ENCODE results near the gene INSRR. TPM values are rescaled to one million over a fixed set of nuclear protein-coding genes. Genes with fewer than 3 reads are reported as not detected.

INSRR gene
- total RNA-seq (2014; rRNA removed; shearing (Covaris generic); ENCODE audit: low replicate concordance) = not detected in 2 replicates

DNA sequence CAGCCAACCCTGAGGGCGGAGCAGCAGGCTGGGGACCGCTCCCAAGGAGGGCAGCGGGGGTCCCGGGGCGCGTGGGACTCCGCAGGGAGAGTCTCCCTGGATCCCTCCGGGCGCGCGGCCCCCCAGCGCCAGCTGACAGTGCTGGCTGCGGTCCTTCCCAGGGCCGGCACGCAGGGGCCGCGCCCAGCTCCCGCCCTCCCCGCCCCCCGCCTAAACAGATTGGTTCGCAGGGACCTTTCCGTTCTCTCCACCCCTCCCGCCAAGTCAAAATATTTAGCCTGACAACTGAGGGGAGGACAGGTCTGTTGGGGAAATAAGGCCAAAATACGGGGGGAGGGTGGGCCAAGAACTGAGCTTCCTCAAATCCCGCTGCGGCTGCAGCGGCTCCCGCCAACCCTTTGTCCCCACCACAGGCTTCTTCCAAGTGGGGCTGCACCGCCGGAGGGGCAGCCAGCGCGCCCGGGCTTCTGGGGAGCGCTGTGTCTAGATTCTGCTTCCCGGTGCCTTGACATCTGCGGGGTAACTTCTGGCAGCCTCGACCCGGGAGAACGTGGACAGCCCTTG lies at the start of gene INSRR:
Gene INSRR, minus strand, starts transcription at position 159 of the 564 bp plus-strand sequence. CDS start 496 bp downstream, outside the sequence.
- DNase-seq = no peak
- Histone ChIP-seq H3K9ac (ENCODE audit: low read length) (no peak within 1 kb of the TSS), H3K36me3 (ENCODE audit: insufficient read depth, low read length) (no peaks in the 10 kb centered on the region), H2AFZ (ENCODE audit: low read length) (no peak within 1 kb of the TSS), H3K9me3 (ENCODE audit: low read length) (no peaks in the 10 kb centered on the region), H3K4me3 (ENCODE audit: low read length) (no peak within 1 kb of the TSS), H3K9me2 (replicated peaks; ENCODE audit: insufficient read depth, low read length) (no peaks in the 10 kb centered on the region), H3K27ac (ENCODE audit: low read length) (no peak within 1 kb of the TSS), H3K4me2 (ENCODE audit: low read depth, low read length, poor library complexity, severe bottlenecking) (no peak within 1 kb of the TSS), H3K79me2 (ENCODE audit: low read length) (no peaks in the 10 kb centered on the region), H3K27me3 (ENCODE audit: low read length) (no peaks in the 10 kb centered on the region), H3K4me1 (ENCODE audit: low read length) (no peaks in the 10 kb centered on the region), H4K20me1 (ENCODE audit: insufficient read depth, low read depth, low read length) (no peaks in the 10 kb centered on the region)

DNA sequence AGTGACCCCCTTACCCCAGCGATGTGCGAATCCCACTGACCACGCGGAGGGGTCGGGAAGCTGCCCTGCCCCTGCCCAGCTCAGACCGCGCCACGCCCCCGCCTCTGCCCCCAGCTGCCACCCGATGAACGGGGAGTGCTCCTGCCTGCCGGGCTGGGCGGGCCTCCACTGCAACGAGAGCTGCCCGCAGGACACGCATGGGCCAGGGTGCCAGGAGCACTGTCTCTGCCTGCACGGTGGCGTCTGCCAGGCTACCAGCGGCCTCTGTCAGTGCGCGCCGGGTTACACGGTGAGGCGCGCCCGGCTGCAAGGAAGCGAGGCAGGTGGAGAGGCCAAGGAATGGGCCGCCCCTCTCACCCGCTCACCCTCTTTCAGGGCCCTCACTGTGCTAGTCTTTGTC lies 49.6 kb upstream of the INSRR start:
- H3K27me3 ChIP-seq (ENCODE audit: low read length) = no peaks in the 10 kb centered on the region
- H4K20me1 ChIP-seq (ENCODE audit: insufficient read depth, low read depth, low read length) = no peaks in the 10 kb centered on the region
- no peak overlapping the region for H2AFZ ChIP-seq (ENCODE audit: low read length)
- H3K79me2 ChIP-seq (ENCODE audit: low read length) = no peaks in the 10 kb centered on the region
- H3K9ac ChIP-seq (ENCODE audit: low read length) = no peak overlapping the region
- no peaks in the 10 kb centered on the region for H3K36me3 ChIP-seq (ENCODE audit: insufficient read depth, low read length)
- H3K4me1 ChIP-seq (ENCODE audit: low read length) = peaks cover 9% of the 10 kb centered on the region
- no peaks in the 10 kb centered on the region for H3K9me2 ChIP-seq (replicated peaks; ENCODE audit: insufficient read depth, low read length)
- no peak for DNase-seq
- no peak overlapping the region for H3K4me3 ChIP-seq (ENCODE audit: low read length)
- H3K9me3 ChIP-seq (ENCODE audit: low read length) = no peaks in the 10 kb centered on the region
- no peak overlapping the region for H3K27ac ChIP-seq (ENCODE audit: low read length)
- no peak overlapping the region for H3K4me2 ChIP-seq (ENCODE audit: low read depth, low read length, poor library complexity, severe bottlenecking)

DNA sequence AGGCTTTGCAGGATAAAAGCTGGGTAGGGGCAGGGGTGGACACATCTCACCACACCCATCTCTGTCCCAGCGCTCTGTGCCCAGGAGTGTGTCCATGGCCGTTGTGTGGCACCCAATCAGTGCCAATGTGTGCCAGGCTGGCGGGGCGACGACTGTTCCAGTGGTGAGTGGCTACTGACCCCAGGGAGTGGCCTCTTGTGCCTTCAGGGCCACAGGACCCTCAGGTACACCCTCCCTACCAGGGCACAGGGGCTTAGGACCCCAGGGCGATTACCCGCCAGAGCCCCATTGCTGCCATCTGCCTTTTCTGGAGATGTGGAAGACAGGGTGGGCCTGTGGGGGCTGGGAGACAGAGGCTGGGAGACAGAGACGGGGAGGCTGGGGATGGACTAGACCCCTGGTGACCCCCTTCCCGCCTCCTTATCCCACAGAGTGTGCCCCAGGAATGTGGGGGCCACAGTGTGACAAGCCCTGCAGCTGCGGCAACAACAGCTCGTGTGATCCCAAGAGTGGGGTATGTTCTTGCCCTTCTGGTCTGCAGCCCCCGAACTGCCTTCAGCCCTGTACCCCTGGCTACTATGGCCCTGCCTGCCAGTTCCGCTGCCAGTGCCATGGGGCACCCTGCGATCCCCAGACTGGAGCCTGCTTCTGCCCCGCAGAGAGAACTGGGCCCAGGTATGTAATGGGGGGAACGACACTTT lies 47.4 kb upstream of the INSRR start:
- DNase-seq = no peak
- Histone ChIP-seq H3K79me2 (ENCODE audit: low read length) (no peaks in the 10 kb centered on the region), H3K4me3 (ENCODE audit: low read length) (no peak overlapping the region), H3K9me3 (ENCODE audit: low read length) (no peaks in the 10 kb centered on the region), H3K9me2 (replicated peaks; ENCODE audit: insufficient read depth, low read length) (no peaks in the 10 kb centered on the region), H3K4me2 (ENCODE audit: low read depth, low read length, poor library complexity, severe bottlenecking) (no peak overlapping the region), H4K20me1 (ENCODE audit: insufficient read depth, low read depth, low read length) (no peaks in the 10 kb centered on the region), H2AFZ (ENCODE audit: low read length) (0 out of 2 replicates have a peak overlapping the region, but pooled peaks have one; percentile 95), H3K27ac (ENCODE audit: low read length) (no peak overlapping the region), H3K36me3 (ENCODE audit: insufficient read depth, low read length) (no peaks in the 10 kb centered on the region), H3K27me3 (ENCODE audit: low read length) (no peaks in the 10 kb centered on the region), H3K9ac (ENCODE audit: low read length) (no peak overlapping the region), H3K4me1 (ENCODE audit: low read length) (peaks cover 9% of the 10 kb centered on the region)

GRCh38 chr1:156905651-156906050 lies 46.7 kb upstream of the INSRR start:
- H4K20me1 ChIP-seq (ENCODE audit: insufficient read depth, low read depth, low read length) = no peaks in the 10 kb centered on the region
- H3K9me3 ChIP-seq (ENCODE audit: low read length) = no peaks in the 10 kb centered on the region
- no peaks in the 10 kb centered on the region for H3K27me3 ChIP-seq (ENCODE audit: low read length)
- H3K9ac ChIP-seq (ENCODE audit: low read length) = no peak overlapping the region
- H3K4me1 ChIP-seq (ENCODE audit: low read length) = peaks cover 9% of the 10 kb centered on the region
- no peak for DNase-seq
- H3K9me2 ChIP-seq (replicated peaks; ENCODE audit: insufficient read depth, low read length) = no peaks in the 10 kb centered on the region
- no peak overlapping the region for H3K27ac ChIP-seq (ENCODE audit: low read length)
- H3K79me2 ChIP-seq (ENCODE audit: low read length) = no peaks in the 10 kb centered on the region
- no peak overlapping the region for H3K4me3 ChIP-seq (ENCODE audit: low read length)
- H2AFZ ChIP-seq (ENCODE audit: low read length) = no peak overlapping the region
- no peak overlapping the region for H3K4me2 ChIP-seq (ENCODE audit: low read depth, low read length, poor library complexity, severe bottlenecking)
- H3K36me3 ChIP-seq (ENCODE audit: insufficient read depth, low read length) = no peaks in the 10 kb centered on the region

GRCh38 chr1:156905176-156905575 lies 46.3 kb upstream of the INSRR start:
- no peak for DNase-seq
- Histone ChIP-seq H3K9me3 (ENCODE audit: low read length) (no peaks in the 10 kb centered on the region), H3K9ac (ENCODE audit: low read length) (no peak overlapping the region), H3K4me2 (ENCODE audit: low read depth, low read length, poor library complexity, severe bottlenecking) (no peak overlapping the region), H3K27me3 (ENCODE audit: low read length) (no peaks in the 10 kb centered on the region), H3K36me3 (ENCODE audit: insufficient read depth, low read length) (no peaks in the 10 kb centered on the region), H3K4me1 (ENCODE audit: low read length) (peaks cover 9% of the 10 kb centered on the region), H4K20me1 (ENCODE audit: insufficient read depth, low read depth, low read length) (no peaks in the 10 kb centered on the region), H3K4me3 (ENCODE audit: low read length) (no peak overlapping the region), H3K9me2 (replicated peaks; ENCODE audit: insufficient read depth, low read length) (no peaks in the 10 kb centered on the region), H2AFZ (ENCODE audit: low read length) (no peak overlapping the region), H3K27ac (ENCODE audit: low read length) (no peak overlapping the region), H3K79me2 (ENCODE audit: low read length) (no peaks in the 10 kb centered on the region)

GRCh38 chr1:156904187-156904959 lies 45.5 kb upstream of the INSRR start:
- Histone ChIP-seq H3K4me3 (ENCODE audit: low read length) (no peak overlapping the region), H3K36me3 (ENCODE audit: insufficient read depth, low read length) (no peaks in the 10 kb centered on the region), H3K27me3 (ENCODE audit: low read length) (no peaks in the 10 kb centered on the region)

GRCh38 chr1:156903328-156904091 lies 44.6 kb upstream of the INSRR start:
- Histone ChIP-seq H3K4me1 (ENCODE audit: low read length) (peaks cover 9% of the 10 kb centered on the region), H3K4me2 (ENCODE audit: low read depth, low read length, poor library complexity, severe bottlenecking) (no peak overlapping the region), H3K27ac (ENCODE audit: low read length) (no peak overlapping the region), H3K36me3 (ENCODE audit: insufficient read depth, low read length) (no peaks in the 10 kb centered on the region), H3K9me3 (ENCODE audit: low read length) (no peaks in the 10 kb centered on the region), H4K20me1 (ENCODE audit: insufficient read depth, low read depth, low read length) (no peaks in the 10 kb centered on the region), H2AFZ (ENCODE audit: low read length) (no peak overlapping the region), H3K79me2 (ENCODE audit: low read length) (no peaks in the 10 kb centered on the region), H3K9ac (ENCODE audit: low read length) (no peak overlapping the region), H3K4me3 (ENCODE audit: low read length) (no peak overlapping the region), H3K27me3 (ENCODE audit: low read length) (no peaks in the 10 kb centered on the region), H3K9me2 (replicated peaks; ENCODE audit: insufficient read depth, low read length) (no peaks in the 10 kb centered on the region)
- no peak for DNase-seq

More at GRCh38 chr1:156904187-156904959, 45.5 kb upstream of the INSRR start:
- Histone ChIP-seq H3K79me2 (ENCODE audit: low read length) (no peaks in the 10 kb centered on the region), H2AFZ (ENCODE audit: low read length) (no peak overlapping the region), H3K4me2 (ENCODE audit: low read depth, low read length, poor library complexity, severe bottlenecking) (no peak overlapping the region), H3K9me2 (replicated peaks; ENCODE audit: insufficient read depth, low read length) (no peaks in the 10 kb centered on the region), H3K27ac (ENCODE audit: low read length) (no peak overlapping the region), H4K20me1 (ENCODE audit: insufficient read depth, low read depth, low read length) (no peaks in the 10 kb centered on the region), H3K4me1 (ENCODE audit: low read length) (peaks cover 9% of the 10 kb centered on the region), H3K9ac (ENCODE audit: low read length) (no peak overlapping the region), H3K9me3 (ENCODE audit: low read length) (no peaks in the 10 kb centered on the region)
- no peak for DNase-seq

All from Karpas-422 (cell line).